ENCODE results near the gene PLA2R1.

- TF ChIP-seq ZNF155 (tag by site-specific recombination; IDR thresholded peaks at IDR 0.05) (no peak), ZBTB44 (tag by site-specific recombination; IDR thresholded peaks at IDR 0.05) (no peak), SCRT1 (tag by site-specific recombination; IDR thresholded peaks at IDR 0.05; ENCODE audit: borderline replicate concordance) (no peak)
These were observed 162.1 kb downstream of the PLA2R1 start for GRCh38 chr2:159900343-159900742.
